GM18508 (cell line): ENCODE data around the gene CCDC154.

Experiments used
- ATAC-seq: cut with Tn5 transposase; IDR thresholded peaks from one replicate; pipeline ENCODE4 v1.9.1; 2021; ENCODE audit warnings: moderate number of reproducible peaks; ENCODE audit not compliant: insufficient read depth, unreplicated experiment

CCDC154 gene

DNA sequence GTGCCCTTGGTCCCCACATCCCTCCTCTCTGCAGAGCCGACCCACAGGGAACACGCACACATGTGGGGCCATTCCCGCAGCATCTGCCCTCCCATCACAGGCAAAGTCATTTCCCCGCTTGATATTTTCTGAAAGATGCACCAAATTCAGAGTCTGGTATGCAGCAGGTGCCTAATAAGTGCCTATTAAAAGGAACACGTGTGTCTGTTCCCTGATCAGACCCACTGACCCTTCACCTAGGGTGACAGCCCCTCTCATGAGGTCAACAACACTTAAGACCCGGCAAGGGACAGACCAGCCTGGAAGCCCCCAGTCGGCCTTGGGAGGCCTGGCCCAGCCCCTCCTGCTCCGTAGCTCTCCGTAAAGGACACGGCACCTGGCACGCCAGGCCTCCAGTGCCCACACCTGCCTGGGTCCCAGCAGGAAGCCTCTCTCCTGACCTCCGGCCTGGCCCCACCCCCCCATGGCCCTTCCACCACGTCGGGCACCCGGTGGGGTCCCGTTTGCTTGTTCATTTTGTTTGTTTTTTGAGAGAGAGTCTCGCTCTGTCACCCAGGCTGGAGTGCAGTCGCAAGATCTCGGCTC, 49.9 kb downstream of the CCDC154 start:
- no peak for ATAC-seq

DNA sequence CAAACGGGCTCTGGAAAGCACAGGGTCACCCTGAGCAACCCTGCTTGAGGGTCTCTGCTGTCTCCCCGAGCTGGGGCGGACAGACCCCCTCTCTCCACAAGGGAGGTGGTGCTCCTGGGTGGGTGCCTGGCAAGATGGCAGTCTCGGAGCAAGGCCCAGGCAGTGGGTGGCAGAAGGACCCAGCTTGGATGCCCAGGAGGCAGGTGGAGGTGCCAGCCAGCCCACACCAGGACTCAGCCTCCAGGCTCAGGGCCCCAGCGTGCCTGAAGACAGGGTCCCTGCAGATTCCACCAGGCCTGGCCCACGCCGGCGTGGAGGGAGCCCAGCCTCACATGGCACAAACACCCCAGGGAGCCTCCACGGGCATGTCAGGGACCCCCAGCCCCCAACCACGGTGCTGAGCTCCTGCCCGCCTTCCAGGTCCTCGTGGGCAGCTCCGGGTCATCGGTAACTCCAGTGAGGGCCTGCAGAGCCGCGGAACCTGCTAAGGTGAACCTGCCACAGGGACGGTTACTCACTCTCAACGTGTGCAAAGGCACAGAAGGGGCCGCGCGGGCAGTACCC, 50.7 kb downstream of the CCDC154 start:
- no peak for ATAC-seq

DNA sequence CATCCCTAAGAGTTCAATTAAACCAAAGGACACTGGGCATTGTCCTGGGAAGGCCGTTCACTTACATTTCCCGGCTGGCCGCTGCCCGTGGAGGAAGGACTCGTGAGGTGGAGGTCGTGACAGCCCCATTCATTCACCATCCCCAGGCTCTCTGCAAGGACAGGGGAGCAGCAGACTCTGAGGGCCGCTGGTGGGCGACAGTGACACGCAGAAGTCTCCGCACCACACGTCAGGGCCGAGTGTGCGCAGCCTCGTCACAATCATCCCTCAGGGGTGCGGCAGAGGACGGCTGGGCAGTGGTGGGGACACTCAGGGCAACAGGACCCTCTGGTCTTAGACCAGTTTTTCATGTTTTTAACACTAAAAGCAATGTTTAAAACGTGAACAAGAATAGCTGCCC, 51.5 kb downstream of the CCDC154 start:
- no peak for ATAC-seq

DNA sequence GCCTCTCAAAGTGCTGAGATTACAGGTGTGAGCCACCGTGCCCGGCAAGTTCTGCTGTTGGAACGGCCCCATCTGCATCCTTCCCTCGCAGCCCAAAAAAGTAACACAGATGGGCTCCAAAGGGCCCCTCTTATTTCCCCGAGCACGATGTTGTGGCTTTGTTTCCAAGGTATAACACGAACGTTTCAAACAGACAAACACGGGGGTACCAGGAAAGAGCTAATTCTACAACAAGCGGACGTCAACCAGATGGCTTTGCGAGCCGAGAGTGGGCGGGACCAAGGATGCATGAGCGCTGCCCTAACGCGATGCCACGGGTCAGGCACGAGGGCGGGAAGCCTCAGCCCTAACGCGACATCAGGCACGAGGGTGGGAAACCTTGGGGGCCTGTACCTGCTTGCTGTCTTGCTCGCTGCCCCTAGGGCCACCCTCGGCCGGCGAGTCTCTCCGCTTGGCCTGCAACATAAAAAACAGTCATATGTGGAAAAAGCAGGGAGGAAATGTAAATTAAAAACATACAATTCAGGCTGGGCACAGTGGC, 54.0 kb downstream of the CCDC154 start:
- no peak for ATAC-seq

DNA sequence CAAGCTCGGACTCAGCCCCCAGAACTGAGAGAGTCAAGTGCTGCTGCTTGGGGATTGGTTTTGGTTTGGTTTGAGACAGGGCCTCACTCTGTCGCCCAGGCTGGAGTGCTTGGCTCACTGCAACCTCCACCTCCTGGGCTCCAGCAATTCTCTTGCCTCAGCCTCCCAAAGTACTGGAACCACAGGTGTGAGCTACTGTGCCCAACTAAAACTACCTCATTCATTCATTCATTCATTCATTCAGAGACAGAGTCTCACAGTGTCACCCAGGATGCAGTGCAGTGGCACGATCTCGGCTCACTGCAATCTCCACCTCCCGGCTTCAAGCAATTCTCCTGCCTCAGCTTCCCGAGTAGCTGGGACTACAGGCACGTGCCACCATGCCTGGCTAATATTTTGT, 54.6 kb downstream of the CCDC154 start:
- no peak for ATAC-seq

DNA sequence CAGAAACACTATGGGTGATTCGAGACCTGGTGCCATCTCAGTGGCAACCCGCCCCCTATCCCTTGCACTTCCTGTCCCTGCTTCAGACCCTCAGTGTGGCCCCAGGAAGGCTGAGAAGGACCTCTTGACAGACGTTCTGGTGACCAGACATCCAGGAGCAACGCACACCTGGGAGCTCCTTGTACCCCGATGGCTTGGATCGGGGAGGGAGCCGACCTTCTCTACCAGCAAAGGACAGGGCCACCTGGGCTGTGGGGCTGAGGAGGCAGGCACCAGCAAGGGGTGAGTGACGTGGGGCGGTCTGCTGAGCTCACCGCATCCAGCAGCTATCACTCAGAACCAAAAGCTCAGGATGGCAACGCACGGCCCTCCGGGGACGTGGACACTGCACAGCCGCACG, 57.0 kb downstream of the CCDC154 start:
- no peak for ATAC-seq

DNA sequence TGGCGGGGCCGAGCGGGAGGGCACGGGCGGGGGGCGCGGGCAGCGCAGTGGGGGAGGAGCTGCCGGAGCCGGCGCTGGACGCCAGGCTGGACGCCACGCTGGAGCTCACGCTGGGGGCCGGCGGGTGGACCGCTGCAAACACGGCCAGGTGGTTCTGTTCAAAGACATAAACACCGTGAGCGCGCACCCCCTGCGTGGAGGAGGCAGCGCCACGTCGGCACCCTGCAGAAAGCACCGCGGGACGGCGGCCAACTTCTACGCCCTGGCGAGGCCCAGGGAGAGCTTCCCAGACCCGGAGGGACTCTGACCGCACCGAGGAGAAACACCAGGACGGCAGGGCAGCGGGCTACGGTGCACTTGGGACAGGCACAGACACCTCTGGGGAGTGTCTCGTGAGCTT, 59.1 kb downstream of the CCDC154 start:
- ATAC-seq = no peak
